OCI-M2 (cell line): ENCODE results near the gene SLC66A2.
A peak's percentile ranks its signal among the peaks of the same experiment; 100 is the strongest.

Source experiments
- DNase-seq: peaks from one replicate; lab custom pipeline; 2025; ENCODE audit not compliant: unreplicated experiment; lab: John Stamatoyannopoulos, UW

The SLC66A2 gene

GRCh38 chr18:79971211-79971952, 19.9 kb upstream of the SLC66A2 start:
- DNase-seq: no peak

GRCh38 chr18:79970419-79971133, 19.1 kb upstream of the SLC66A2 start:
- DNase-seq: no peak

GRCh38 chr18:79965119-79965902, 13.9 kb upstream of the SLC66A2 start:
- no peak for DNase-seq

- no peak for DNase-seq
Observed at GRCh38 chr18:79964330-79965118, 13.1 kb upstream of the SLC66A2 start, which contains the start of gene HSBP1L1. TSS of gene HSBP1L1 (plus strand) at chr18:79964643. CDS start at chr18:79964736, 93 bp downstream.

GRCh38 chr18:79963658-79964329, 12.3 kb upstream of the SLC66A2 start:
- DNase-seq: no peak

GRCh38 chr18:79962835-79963657, 11.6 kb upstream of the SLC66A2 start:
- no peak for DNase-seq

- DNase-seq: no peak
Observed at GRCh38 chr18:79962311-79962710, 10.9 kb upstream of the SLC66A2 start.

GRCh38 chr18:79961527-79962291, 10.3 kb upstream of the SLC66A2 start:
- no peak for DNase-seq

GRCh38 chr18:79960921-79961526, 9.6 kb upstream of the SLC66A2 start:
- no peak for DNase-seq

- peak; percentile 9 for DNase-seq
Observed at GRCh38 chr18:79960161-79960801, 8.8 kb upstream of the SLC66A2 start.

GRCh38 chr18:79958981-79959380, 7.5 kb upstream of the SLC66A2 start:
- DNase-seq: no peak

- no peak for DNase-seq
Observed at GRCh38 chr18:79956276-79956675, 4.8 kb upstream of the SLC66A2 start.

GRCh38 chr18:79955302-79956075, 4.0 kb upstream of the SLC66A2 start:
- no peak for DNase-seq

- DNase-seq: no peak
Observed at GRCh38 chr18:79954791-79955190, 3.3 kb upstream of the SLC66A2 start.

- DNase-seq: no peak
Observed at GRCh38 chr18:79953971-79954651, 2.7 kb upstream of the SLC66A2 start.

- DNase-seq: no peak
Observed at GRCh38 chr18:79952996-79953559, 1.6 kb upstream of the SLC66A2 start.
